GM10847 (cell line): ENCODE measurements around the gene MB.

Experiments used
- POLR2A ChIP-seq: IDR thresholded peaks from 2 replicates; pipeline ENCODE4 v1.6.1; 2011; ENCODE audit not compliant: insufficient read length; ENCODE audit errors: extremely low read depth

MB gene

DNA sequence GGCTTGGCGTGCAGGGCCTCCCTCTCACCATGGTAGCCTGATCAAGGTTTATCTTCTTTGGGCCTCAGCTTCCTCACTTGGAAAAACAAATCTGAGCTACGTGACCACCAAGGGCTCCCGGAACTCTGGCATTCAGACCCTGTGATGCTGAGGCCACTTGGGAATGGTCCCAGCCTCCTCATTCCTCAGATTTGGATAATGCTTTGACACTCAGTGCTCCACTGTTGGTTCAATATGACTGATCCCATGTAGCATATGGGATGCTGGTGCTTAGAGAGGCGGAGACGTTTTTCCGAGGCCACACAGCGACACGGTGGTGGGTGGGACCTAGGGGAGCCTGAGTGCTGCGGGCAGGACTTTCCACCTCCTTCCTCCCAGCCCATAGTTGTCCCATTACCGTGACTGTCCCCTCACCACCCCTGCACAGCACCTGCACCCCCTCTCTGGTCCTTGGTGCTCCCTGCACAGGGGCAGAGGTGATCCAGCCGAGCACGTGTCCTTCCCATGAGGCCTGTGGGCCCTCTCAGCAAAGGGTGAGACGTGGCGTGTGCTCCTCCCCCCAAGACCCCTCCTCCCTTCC, 23.1 kb downstream of the MB start:
- TF ChIP-seq POLR2A, result no peak

GRCh38 chr22:35593071-35593890, 23.8 kb downstream of the MB start:
- TF ChIP-seq POLR2A, result no peak

- no peak for TF ChIP-seq POLR2A
These were observed 24.6 kb downstream of the MB start for GRCh38 chr22:35592418-35592967.

- no peak for TF ChIP-seq POLR2A
These were observed 25.3 kb downstream of the MB start for GRCh38 chr22:35591714-35592417.

- TF ChIP-seq POLR2A, result no peak
These were observed 26.4 kb downstream of the MB start for GRCh38 chr22:35590634-35591295.

GRCh38 chr22:35589756-35590093, 27.4 kb downstream of the MB start:
- TF ChIP-seq POLR2A, result no peak

DNA sequence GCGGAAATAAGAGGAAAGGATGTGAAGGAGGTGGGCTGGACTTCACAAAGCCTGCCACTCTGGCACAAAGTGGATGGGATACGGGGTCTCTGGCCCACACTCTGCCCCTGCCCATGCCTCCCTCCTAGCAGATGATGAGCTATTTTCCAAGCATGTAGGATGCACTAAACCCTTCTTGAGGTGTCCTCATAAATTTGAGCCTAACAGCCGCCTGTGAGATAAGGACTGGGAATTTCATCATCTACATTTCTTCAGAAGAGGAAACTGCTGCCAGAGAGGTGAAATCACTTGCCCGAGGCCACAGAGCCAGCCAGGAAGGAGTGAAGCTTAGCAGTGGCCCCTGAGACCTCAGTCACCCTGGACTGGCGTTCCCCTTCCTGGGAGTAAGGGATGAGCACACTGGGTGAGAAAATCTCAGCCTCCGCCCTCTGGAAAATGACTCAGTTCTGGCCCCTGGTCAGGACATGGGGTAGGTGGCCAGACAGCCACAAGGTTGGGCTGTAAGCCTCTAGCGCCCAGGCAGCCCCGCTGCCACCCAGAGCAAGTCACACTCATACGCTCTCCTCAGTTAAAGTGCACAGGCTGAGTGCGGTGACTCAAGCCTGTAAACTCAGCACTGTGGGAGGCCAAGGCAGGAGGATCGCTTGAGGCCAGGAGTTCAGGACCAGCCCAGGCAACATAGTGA, 27.9 kb downstream of the MB start:
- no peak for TF ChIP-seq POLR2A

DNA sequence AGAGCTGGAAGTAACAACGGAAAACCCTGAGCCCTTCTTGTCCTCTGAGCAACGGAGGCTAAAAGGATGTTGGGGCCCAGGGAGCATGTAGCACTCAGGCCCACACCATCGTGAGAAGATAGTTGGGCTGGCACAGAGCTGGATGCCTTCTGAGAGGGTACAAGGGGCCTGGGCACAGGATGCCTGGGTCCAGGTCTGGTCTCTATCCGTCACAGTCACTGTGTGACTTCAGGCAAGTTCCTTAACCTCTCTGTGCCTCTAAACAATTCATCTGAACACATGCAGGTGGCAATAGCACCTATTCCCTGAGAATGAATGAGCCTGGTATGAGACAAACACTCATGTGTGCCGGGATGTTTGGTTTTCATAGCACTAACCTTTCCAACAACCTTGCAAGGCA, 29.2 kb downstream of the MB start:
- TF ChIP-seq POLR2A, result no peak

DNA sequence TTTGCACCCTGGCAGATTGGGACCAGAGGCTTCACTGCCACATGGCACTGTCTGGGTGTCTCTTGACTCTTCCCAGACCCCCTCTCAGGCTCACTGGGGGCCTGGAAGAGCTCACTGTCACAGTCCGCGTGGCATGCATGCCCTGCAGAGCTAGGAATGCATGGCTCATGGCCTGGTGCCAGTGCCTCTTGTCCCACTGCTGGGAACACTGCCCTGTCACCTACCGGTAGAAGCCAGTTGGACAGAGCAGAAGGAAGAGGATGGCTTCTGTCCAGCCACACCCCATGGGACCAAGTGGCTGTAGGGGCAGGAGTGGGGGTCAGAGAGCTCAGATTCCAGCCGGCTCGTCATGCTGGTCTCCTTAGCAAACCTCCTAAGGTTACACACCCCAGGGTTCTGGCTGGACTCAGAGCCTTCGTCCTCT, 29.7 kb downstream of the MB start:
- TF ChIP-seq POLR2A, result no peak

GRCh38 chr22:35586771-35587170, 30.4 kb downstream of the MB start:
- TF ChIP-seq POLR2A, result no peak

DNA sequence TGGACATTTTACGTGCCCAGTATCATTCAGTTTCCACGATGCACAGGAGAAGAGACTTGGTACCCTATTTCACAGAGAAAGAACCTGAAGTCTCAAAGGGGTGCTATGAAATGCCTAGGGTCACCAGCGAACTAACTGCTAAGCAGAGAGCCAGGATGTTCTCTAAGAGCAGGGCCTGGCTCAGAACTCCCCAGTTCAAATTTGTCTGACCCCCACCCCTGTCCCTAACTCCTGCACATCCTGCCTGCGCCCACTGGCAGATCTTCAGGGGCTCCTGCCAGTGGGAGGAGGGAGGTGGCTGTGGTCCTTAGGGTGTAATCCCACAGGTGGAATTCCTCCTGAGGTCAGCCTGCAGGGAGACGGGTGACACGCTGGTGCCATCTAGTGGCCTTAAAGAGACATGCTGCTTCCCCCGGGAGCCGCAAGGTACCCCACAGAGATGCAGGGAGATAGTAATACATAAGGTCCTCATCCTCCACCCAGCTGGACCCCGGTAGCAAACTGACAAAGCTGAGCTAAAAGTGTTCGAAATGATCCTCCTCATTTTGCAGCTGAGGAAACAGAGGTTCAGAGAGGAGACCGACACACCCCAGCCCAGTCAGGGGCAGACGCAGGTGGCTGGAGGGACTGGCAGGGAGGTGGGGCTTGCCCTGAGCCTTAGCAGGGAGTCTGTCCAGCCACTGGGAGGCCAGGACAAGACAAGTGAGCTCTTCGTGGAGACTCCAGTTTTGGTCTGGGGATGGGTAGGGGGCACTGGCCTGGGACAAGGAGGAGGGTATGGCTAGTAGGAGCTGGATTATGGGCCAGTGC, 34.1 kb downstream of the MB start:
- no peak for TF ChIP-seq POLR2A

DNA sequence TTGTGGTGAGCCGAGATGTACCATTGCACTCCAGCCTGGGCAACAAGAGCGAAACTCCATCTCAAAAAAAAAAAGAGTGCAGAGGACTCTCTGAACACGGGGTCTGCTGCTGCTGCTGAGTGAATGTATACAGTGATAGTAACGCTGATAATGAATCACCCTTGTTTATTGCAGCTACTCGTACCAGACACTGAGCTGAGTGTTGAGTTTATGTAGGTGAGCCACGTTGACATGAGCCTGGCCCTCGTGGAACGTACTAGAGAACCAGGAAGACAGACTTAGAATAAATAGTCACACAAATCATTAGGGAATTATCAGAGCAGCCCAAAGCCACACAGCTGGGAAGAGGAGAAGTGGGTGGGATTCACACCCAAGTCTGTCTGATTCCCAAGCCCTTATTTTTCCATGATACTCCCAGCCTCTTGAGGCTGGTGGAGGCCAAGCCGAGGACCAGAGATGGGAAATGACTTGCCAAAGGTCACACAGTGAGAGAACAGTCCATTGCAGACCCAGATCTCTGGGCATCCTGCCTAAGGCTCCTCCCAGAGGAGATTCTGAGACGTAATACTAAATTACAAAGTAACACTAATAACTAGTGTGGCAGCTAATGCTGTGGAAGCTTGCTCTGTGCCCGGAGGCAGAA, 34.8 kb downstream of the MB start:
- TF ChIP-seq POLR2A, result no peak

DNA sequence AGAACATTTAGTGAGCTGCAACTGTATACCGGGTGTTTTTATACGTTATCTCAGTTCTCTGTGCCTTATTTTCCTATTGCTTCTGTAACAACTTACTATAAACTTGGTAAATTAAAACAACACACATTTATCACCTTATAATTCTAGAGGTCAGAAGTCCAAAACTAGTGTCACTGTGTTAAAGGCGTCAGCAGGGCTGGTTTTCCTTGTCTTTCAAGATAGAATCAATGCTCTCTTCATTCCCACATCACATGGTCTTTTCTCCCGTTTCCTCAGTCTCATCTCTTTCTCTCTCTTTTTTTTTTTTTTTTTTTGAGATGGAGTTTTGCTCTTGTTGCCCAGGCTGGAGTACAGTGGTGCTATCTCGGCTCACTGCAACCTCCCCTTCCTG, 36.1 kb downstream of the MB start:
- TF ChIP-seq POLR2A, result no peak
